GM12878 (cell line): ENCODE measurements around the gene PAEP.

Experiments used
- SMAD1 ChIP-seq: fragments of 450-650 bp; IDR thresholded peaks from 2 replicates; pipeline ENCODE4 v1.6.1; 2018; ENCODE audit warnings: mild to moderate bottlenecking, low read depth; ENCODE audit not compliant: partially characterized antibody
- SRF ChIP-seq, 2 experiments: IDR thresholded peaks; 2 replicates each; pipeline ENCODE4 v1.6.1; 2011; ENCODE audit warnings: low read depth in 2 of 2, low read length in 2 of 2, mild to moderate bottlenecking in 1 of 2, moderate library complexity in 1 of 2
- TCF7 ChIP-seq: IDR thresholded peaks from 2 replicates; pipeline ENCODE4 v1.6.1; 2014; ENCODE audit warnings: antibody characterized with exemption, borderline replicate concordance
- TF ChIP-seq, protein P1 (sequence below), 3 experiments: IDR thresholded peaks in 2 of 3; conservative IDR thresholded peaks in 1 of 3; 2 replicates each; pipeline ENCODE4 v1.5.1; 2011; ENCODE audit warnings: low read depth in 3 of 3, low read length in 3 of 3, mild to moderate bottlenecking in 3 of 3, control low read depth in 2 of 3, moderate library complexity in 2 of 3, inconsistent platforms in 1 of 3, mixed read lengths in 1 of 3; ENCODE audit not compliant: control insufficient read depth in 2 of 3, insufficient read depth in 1 of 3; ENCODE audit errors: extremely low read depth in 1 of 3

DNA sequence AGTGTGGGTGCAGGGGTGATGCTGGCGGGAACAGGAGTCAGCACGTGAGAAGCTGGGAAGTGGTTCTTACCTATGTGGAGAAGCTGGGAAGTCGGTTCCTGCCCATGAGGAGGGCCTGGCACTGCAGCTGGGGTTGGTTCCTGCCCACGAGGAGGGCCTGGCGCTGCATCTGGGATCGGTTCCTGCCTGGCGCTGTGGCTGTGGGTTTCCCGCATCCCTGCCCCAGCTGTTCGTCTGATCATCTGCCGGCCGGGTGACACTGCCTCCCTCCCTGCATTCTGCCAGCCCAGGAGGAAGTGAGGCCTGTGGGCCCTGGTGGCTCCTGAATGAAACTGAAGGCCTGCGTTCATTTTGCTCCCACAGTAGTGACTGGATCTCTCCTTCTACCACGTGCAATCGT is 10.5 kb upstream of the PAEP start:
- TF ChIP-seq SRF (IDR thresholded peaks at IDR 0.05; ENCODE audit: low read depth in 2 of 2, low read length in 2 of 2) = no peak
- TF ChIP-seq SMAD1 = no peak
- TF ChIP-seq, protein P1, sequence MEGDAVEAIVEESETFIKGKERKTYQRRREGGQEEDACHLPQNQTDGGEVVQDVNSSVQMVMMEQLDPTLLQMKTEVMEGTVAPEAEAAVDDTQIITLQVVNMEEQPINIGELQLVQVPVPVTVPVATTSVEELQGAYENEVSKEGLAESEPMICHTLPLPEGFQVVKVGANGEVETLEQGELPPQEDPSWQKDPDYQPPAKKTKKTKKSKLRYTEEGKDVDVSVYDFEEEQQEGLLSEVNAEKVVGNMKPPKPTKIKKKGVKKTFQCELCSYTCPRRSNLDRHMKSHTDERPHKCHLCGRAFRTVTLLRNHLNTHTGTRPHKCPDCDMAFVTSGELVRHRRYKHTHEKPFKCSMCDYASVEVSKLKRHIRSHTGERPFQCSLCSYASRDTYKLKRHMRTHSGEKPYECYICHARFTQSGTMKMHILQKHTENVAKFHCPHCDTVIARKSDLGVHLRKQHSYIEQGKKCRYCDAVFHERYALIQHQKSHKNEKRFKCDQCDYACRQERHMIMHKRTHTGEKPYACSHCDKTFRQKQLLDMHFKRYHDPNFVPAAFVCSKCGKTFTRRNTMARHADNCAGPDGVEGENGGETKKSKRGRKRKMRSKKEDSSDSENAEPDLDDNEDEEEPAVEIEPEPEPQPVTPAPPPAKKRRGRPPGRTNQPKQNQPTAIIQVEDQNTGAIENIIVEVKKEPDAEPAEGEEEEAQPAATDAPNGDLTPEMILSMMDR (IDR thresholded peaks at IDR 0.05 in 2 of 3, conservative IDR thresholded peaks at IDR 0.05 in 1 of 3; ENCODE audit: control insufficient read depth in 2 of 3, extremely low read depth in 1 of 3, insufficient read depth in 1 of 3, low read depth in 3 of 3, low read length in 3 of 3) = no peak
- no peak for TF ChIP-seq TCF7
